Measurements from ENCODE around the gene ARHGAP33.

- TF ChIP-seq CTCF (IDR thresholded peaks at IDR 0.05): no peak
- no peak for TF ChIP-seq POLR2A (IDR thresholded peaks at IDR 0.05)
Observed at GRCh38 chr19:35755131-35755549, 20.2 kb upstream of the ARHGAP33 start.

Data from thyroid gland (tissue), 4 donors.